ENCODE measurements around the gene ATP4A.
A peak's percentile ranks its signal among the peaks of the same experiment; 100 is the strongest.
"Not testable (repeated sequence)": the region's sequence is repeated elsewhere in the genome, so short reads cannot be mapped to it uniquely, and the experiment has no call there.

Gene ATP4A

GRCh38 chr19:35563207-35563829 lies at the start of gene ATP4A:
Gene ATP4A (minus strand): TSS chr19:35563658. CDS start chr19:35563629, 29 bp downstream.
- no peak within 1 kb of the TSS for H3K27ac ChIP-seq
- ChIA-PET CTCF (interaction anchor here (0.6 kb wide), 1 partner anchor 32 kb away, joined by 3 read pairs; no protein-coding TSS in a partner anchor), POLR2A (ENCODE audit: low non-redundant PET) (interaction anchor here (0.8 kb wide), 1 partner anchor 53 kb away, joined by 3 read pairs; no protein-coding TSS in a partner anchor)
- no peak for TF ChIP-seq CTCF (conservative IDR thresholded peaks at IDR 0.05; ENCODE audit: low read depth)
- no peak for DNase-seq (ENCODE audit: low spot score)

GRCh38 chr19:35612559-35613321 lies 49.3 kb upstream of the ATP4A start, which contains the start of gene HAUS5:
Gene HAUS5 (plus strand): TSS chr19:35612735. CDS start chr19:35612795, 60 bp downstream.
- ChIA-PET CTCF (no interaction called here), POLR2A (ENCODE audit: low non-redundant PET) (interaction anchor here (0.6 to 0.8 kb wide), 2 partner anchors 43 to 69 kb away, joined by 3 to 5 read pairs; no protein-coding TSS in a partner anchor)
- peak within 1 kb of the TSS; percentile 65 for H3K27ac ChIP-seq
- peak; percentile 94 for DNase-seq (ENCODE audit: low spot score)
- TF ChIP-seq CTCF (conservative IDR thresholded peaks at IDR 0.05; ENCODE audit: low read depth) = no peak

GRCh38 chr19:35612224-35612558 lies 48.7 kb upstream of the ATP4A start:
- H3K27ac ChIP-seq = peak overlapping the region; percentile 65
- TF ChIP-seq CTCF (conservative IDR thresholded peaks at IDR 0.05; ENCODE audit: low read depth) = no peak
- POLR2A ChIA-PET (ENCODE audit: low non-redundant PET) = no interaction called here
- CTCF ChIA-PET = no interaction called here
- no peak for DNase-seq (ENCODE audit: low spot score)

GRCh38 chr19:35609851-35610353 lies 46.4 kb upstream of the ATP4A start:
- CTCF ChIA-PET = no interaction called here
- no peak for TF ChIP-seq CTCF (conservative IDR thresholded peaks at IDR 0.05; ENCODE audit: low read depth)
- DNase-seq (ENCODE audit: low spot score) = no peak
- no peak overlapping the region for H3K27ac ChIP-seq
- POLR2A ChIA-PET (ENCODE audit: low non-redundant PET) = no interaction called here

GRCh38 chr19:35608251-35608650 lies 44.8 kb upstream of the ATP4A start:
- no peak overlapping the region for H3K27ac ChIP-seq
- CTCF ChIA-PET = no interaction called here
- TF ChIP-seq CTCF (conservative IDR thresholded peaks at IDR 0.05; ENCODE audit: low read depth) = no peak
- POLR2A ChIA-PET (ENCODE audit: low non-redundant PET) = no interaction called here
- no peak for DNase-seq (ENCODE audit: low spot score)

GRCh38 chr19:35607661-35608060 lies 44.2 kb upstream of the ATP4A start:
- DNase-seq (ENCODE audit: low spot score) = no peak
- POLR2A ChIA-PET (ENCODE audit: low non-redundant PET) = no interaction called here
- H3K27ac ChIP-seq = no peak overlapping the region
- no peak for TF ChIP-seq CTCF (conservative IDR thresholded peaks at IDR 0.05; ENCODE audit: low read depth)
- CTCF ChIA-PET = no interaction called here

GRCh38 chr19:35607170-35607569 lies 43.7 kb upstream of the ATP4A start:
- DNase-seq (ENCODE audit: low spot score); H3K27ac ChIP-seq; POLR2A ChIA-PET (ENCODE audit: low non-redundant PET): not testable (repeated sequence)
- CTCF ChIA-PET = interaction anchor here (0.6 to 1.1 kb wide), 2 partner anchors 86 to 128 kb away, joined by 3 to 4 read pairs; no protein-coding TSS in a partner anchor

GRCh38 chr19:35604436-35604835 lies 41.0 kb upstream of the ATP4A start:
- DNase-seq (ENCODE audit: low spot score); POLR2A ChIA-PET (ENCODE audit: low non-redundant PET); H3K27ac ChIP-seq; CTCF ChIA-PET: not testable (repeated sequence)
